IMR-90 (cell line): ENCODE measurements around the gene FLT3LG.

Experiments
- BHLHE40 ChIP-seq: fragments of 150-350 bp; IDR thresholded peaks from 2 replicates; pipeline ENCODE4 v1.6.1; 2016; ENCODE audit warnings: mild to moderate bottlenecking, low read depth, low read length
- CEBPB ChIP-seq: IDR thresholded peaks from 2 replicates; pipeline ENCODE4 v1.6.1; 2012; ENCODE audit warnings: low read depth, low read length, improper control_type of control experiment
- MAFK ChIP-seq: IDR thresholded peaks from 2 replicates; pipeline ENCODE4 v1.6.1; 2012; ENCODE audit warnings: low read depth, low read length, improper control_type of control experiment
- MAZ ChIP-seq: IDR thresholded peaks from 2 replicates; pipeline ENCODE4 v1.6.1; 2012; ENCODE audit warnings: low read depth, mild to moderate bottlenecking, low read length, improper control_type of control experiment, moderate library complexity, borderline replicate concordance
- MXI1 ChIP-seq: IDR thresholded peaks from 2 replicates; pipeline ENCODE4 v1.6.1; 2012; ENCODE audit warnings: low read depth, mild to moderate bottlenecking, low read length, moderate library complexity, borderline replicate concordance
- NFE2L2 ChIP-seq: fragments of 150-350 bp; IDR thresholded peaks from 2 replicates; pipeline ENCODE4 v1.6.1; 2016; ENCODE audit warnings: low read depth, mild to moderate bottlenecking, low read length
- POLR2A ChIP-seq: IDR thresholded peaks from 2 replicates; pipeline ENCODE4 v1.6.1; 2012; ENCODE audit warnings: mild to moderate bottlenecking, low read depth, low read length
- RAD21 ChIP-seq: IDR thresholded peaks from 2 replicates; pipeline ENCODE4 v1.6.1; 2012; ENCODE audit warnings: low read length, improper control_type of control experiment
- RFX5 ChIP-seq: IDR thresholded peaks from 2 replicates; pipeline ENCODE4 v1.8.0; 2012; ENCODE audit warnings: low read depth, mild to moderate bottlenecking, low read length, moderate library complexity
- TF ChIP-seq, protein P1 (sequence below): conservative IDR thresholded peaks from 2 replicates; pipeline ENCODE4 v1.5.1; 2012; ENCODE audit warnings: mild to moderate bottlenecking, low read depth, low read length, improper control_type of control experiment
- TF ChIP-seq, protein P2 (sequence below): fragments of 150-350 bp; IDR thresholded peaks from 2 replicates; pipeline ENCODE4 v1.6.1; 2016; ENCODE audit warnings: low read depth, mild to moderate bottlenecking, low read length, moderate library complexity, borderline replicate concordance
- TF ChIP-seq, protein P3 (sequence below): fragments of 150-350 bp; IDR thresholded peaks from 2 replicates; pipeline ENCODE4 v1.6.1; 2017; ENCODE audit warnings: mild to moderate bottlenecking, antibody characterized with exemption, low read length, low read depth

DNA sequence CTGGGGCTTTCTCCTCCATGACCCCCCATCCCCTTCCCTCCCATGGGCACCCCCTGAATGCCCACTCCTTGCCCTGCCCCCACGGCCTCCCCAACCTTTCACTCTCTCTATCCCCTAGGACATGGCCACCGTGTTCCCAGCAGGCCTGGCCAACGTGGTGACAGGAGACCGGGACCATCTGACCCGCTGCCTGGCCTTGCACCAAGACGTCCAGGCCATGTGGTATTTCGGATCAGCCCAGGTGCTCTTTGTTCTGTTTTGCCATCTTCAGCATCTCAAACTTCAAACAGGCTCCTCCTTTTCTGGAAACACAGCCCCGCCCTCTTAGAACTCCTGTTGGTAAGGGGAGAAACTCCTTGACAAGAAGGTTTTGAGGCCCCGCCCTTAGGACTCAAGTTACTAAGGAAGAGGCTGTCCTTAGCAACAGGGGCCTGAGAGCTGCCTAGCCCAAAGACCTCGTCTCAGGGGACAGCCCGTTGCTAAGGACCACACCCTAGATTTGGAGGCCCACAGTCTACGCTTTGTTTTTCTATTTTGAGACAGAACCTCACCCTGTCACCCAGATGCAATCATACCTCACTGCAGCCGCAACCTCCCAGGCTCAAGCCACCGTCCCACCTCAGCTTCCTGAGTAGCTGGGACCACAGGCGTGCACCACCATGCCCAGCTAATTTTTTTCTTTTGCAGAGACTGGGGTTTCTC lies 5.1 kb upstream of the FLT3LG start:
- TF ChIP-seq MAFK (no peak), RAD21 (no peak), POLR2A (no peak), BHLHE40 (no peak), MAZ (no peak), NFE2L2 (no peak), MXI1 (no peak), CEBPB (no peak), RFX5 (no peak)
- TF ChIP-seq, protein P1, sequence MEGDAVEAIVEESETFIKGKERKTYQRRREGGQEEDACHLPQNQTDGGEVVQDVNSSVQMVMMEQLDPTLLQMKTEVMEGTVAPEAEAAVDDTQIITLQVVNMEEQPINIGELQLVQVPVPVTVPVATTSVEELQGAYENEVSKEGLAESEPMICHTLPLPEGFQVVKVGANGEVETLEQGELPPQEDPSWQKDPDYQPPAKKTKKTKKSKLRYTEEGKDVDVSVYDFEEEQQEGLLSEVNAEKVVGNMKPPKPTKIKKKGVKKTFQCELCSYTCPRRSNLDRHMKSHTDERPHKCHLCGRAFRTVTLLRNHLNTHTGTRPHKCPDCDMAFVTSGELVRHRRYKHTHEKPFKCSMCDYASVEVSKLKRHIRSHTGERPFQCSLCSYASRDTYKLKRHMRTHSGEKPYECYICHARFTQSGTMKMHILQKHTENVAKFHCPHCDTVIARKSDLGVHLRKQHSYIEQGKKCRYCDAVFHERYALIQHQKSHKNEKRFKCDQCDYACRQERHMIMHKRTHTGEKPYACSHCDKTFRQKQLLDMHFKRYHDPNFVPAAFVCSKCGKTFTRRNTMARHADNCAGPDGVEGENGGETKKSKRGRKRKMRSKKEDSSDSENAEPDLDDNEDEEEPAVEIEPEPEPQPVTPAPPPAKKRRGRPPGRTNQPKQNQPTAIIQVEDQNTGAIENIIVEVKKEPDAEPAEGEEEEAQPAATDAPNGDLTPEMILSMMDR: no peak
- TF ChIP-seq, protein P2, sequence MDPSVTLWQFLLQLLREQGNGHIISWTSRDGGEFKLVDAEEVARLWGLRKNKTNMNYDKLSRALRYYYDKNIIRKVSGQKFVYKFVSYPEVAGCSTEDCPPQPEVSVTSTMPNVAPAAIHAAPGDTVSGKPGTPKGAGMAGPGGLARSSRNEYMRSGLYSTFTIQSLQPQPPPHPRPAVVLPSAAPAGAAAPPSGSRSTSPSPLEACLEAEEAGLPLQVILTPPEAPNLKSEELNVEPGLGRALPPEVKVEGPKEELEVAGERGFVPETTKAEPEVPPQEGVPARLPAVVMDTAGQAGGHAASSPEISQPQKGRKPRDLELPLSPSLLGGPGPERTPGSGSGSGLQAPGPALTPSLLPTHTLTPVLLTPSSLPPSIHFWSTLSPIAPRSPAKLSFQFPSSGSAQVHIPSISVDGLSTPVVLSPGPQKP: no peak
- TF ChIP-seq, protein P3, sequence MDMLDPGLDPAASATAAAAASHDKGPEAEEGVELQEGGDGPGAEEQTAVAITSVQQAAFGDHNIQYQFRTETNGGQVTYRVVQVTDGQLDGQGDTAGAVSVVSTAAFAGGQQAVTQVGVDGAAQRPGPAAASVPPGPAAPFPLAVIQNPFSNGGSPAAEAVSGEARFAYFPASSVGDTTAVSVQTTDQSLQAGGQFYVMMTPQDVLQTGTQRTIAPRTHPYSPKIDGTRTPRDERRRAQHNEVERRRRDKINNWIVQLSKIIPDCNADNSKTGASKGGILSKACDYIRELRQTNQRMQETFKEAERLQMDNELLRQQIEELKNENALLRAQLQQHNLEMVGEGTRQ: no peak
